ENCODE results near the gene GJA4.
"Not testable (repeated sequence)": the region's sequence is repeated elsewhere in the genome, so short reads cannot be mapped to it uniquely, and the experiment has no call there.

Gene GJA4

GRCh38 chr1:34768856-34769255 is 23.9 kb upstream of the GJA4 start:
- TF ChIP-seq, protein P1, sequence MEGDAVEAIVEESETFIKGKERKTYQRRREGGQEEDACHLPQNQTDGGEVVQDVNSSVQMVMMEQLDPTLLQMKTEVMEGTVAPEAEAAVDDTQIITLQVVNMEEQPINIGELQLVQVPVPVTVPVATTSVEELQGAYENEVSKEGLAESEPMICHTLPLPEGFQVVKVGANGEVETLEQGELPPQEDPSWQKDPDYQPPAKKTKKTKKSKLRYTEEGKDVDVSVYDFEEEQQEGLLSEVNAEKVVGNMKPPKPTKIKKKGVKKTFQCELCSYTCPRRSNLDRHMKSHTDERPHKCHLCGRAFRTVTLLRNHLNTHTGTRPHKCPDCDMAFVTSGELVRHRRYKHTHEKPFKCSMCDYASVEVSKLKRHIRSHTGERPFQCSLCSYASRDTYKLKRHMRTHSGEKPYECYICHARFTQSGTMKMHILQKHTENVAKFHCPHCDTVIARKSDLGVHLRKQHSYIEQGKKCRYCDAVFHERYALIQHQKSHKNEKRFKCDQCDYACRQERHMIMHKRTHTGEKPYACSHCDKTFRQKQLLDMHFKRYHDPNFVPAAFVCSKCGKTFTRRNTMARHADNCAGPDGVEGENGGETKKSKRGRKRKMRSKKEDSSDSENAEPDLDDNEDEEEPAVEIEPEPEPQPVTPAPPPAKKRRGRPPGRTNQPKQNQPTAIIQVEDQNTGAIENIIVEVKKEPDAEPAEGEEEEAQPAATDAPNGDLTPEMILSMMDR (IDR thresholded peaks at IDR 0.05; ENCODE audit: insufficient read depth, missing control alignments), result no peak
- DNase-seq (ENCODE audit: insufficient read length, low spot score), result no peak
- FAIRE-seq, result no peak

DNA sequence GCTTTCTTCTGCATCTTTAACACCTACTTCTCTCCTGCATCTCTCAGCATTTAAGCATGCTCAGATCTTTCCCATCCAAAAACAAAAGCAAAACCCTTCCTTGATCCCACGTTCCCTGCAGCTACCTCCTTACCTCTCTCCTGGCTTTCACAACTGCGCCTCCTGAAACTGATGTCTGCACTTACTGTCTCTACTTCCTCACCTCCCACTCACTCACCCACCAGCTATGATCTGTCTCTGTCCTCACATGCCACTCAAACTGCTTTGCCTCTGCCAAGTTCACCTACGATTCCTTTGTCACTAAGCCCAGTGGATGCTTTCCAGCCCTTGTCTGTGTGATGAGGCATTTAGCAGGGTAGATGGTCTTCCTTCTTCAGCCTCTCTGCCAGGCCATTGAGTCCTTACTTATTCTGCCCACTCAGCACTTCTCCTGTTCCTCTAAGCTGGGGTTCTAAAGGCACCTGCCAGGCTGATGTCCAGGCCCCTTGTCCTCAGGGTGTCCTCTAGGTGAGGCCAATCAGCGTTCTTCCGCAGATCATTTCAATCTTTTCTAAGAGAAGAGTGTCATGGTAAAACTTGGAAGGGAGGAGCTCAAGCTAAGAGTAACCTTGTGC is 21.8 kb upstream of the GJA4 start:
- TF ChIP-seq, protein P1 (IDR thresholded peaks at IDR 0.05; ENCODE audit: insufficient read depth, missing control alignments), result no peak
- DNase-seq (ENCODE audit: insufficient read length, low spot score), result no peak
- FAIRE-seq, result no peak

DNA sequence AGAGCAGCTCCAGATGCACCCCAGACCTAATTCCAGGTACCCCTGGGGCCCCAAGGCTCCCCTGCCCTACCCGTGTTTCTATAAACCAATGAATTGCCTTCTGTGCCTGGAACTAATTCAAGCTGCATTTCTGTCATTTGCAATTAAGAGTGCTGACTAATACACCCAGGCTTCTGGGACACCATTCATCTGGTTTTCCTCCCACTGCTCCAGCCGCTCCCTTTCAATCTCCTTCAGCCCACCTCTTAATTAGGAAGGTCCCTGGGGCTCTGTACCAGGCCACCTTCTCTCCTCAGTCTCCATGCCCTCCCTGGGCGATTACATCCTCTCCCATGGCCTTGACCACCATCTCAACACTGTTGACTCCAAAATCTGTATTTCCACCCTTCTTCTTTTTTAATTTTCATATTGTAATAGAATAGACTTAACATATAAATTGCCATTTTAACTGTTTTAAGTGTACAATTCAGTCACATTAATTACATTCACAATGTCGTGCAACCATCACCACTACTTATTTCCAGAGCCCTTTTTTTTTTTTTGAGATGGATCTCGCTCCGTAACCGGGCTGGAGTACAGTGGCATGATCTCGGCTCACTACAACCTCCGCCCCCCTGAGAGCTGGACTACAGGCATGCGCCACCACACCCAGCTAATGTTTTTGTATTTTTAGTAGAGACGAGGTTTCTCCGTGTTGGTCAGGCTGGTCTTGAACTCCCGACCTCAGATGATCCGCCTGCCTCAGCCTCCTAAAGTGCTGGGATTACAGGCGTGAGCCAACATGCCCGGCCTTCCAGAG is 21.0 kb upstream of the GJA4 start:
- TF ChIP-seq, protein P1 (IDR thresholded peaks at IDR 0.05; ENCODE audit: insufficient read depth, missing control alignments), result no peak
- FAIRE-seq, result no peak
- no peak for DNase-seq (ENCODE audit: insufficient read length, low spot score)

- not testable (repeated sequence) for FAIRE-seq; DNase-seq (ENCODE audit: insufficient read length, low spot score)
Observed at GRCh38 chr1:34773114-34773513, 19.7 kb upstream of the GJA4 start.

DNA sequence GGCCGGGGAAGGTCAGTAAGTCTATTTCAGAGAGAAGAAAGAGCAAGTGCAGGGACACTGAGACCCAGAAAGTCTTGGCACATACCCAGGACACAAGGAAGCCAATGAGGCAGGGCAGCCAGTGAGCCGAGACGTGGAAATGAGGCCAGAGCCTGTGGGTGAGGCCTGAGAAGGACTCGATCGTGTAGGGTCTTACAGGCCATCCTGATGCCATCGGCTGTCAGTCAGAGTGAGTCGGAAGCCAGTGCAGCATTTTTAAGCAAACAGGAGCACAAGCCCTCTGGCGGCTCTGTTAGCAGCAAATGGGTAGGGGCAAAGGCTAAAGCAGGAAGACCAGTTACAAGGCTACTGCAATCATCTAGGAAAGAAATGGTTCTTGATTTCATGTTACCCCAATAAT is 17.8 kb upstream of the GJA4 start:
- FAIRE-seq (no peak), DNase-seq (ENCODE audit: insufficient read length, low spot score) (no peak)
- TF ChIP-seq, protein P1 (IDR thresholded peaks at IDR 0.05; ENCODE audit: insufficient read depth, missing control alignments), result no peak

GRCh38 chr1:34776911-34777310 is 15.9 kb upstream of the GJA4 start:
- DNase-seq (ENCODE audit: insufficient read length, low spot score) (no peak), FAIRE-seq (no peak)
- TF ChIP-seq, protein P1 (IDR thresholded peaks at IDR 0.05; ENCODE audit: insufficient read depth, missing control alignments), result no peak

DNA sequence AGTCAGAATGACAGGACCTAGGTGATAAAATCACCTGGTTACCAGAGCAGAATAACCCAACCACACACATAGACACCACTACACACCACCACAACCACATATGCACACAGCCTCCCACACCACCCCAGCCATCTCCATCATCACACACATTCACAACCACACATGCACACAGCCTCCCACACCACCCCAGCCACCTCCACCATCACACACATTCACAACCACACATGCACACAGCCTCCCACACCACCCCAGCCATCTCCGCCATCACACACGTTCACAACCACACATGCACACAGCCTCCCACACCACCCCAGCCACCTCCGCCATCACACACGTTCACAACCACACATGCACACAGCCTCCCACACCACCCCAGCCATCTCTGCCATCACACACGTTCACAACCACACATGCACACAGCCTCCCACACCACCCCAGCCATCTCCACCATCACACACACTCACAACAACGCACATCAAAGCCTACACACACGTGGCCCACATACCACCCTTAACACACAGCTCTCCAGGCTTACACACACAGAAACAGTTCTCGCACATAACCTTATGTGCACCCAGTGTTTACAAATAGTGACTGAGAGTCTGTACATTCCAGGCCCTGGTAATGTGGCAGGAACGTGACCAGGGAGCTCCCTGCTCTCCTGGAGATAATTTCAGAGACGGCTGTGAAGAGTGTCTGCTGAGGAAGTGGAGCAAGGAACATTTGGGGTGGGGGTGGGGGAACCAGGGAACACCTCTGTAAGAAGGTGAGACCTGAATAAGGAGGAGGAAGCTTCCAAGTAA is 15.1 kb upstream of the GJA4 start:
- no peak for FAIRE-seq
- TF ChIP-seq, protein P1 (IDR thresholded peaks at IDR 0.05; ENCODE audit: insufficient read depth, missing control alignments), result no peak
- DNase-seq (ENCODE audit: insufficient read length, low spot score), result no peak

All from D721Med (cell line).